NCI-H345 treated with DMSO at 0.1 percent for 48 hours (cell line): ENCODE measurements around the gene ZNF324B.
"Not testable (repeated sequence)": the region's sequence is repeated elsewhere in the genome, so short reads cannot be mapped to it uniquely, and the experiment has no call there.

Experiments used
- DNase-seq: peaks from one replicate; lab custom pipeline; 2025; ENCODE audit not compliant: unreplicated experiment; lab: John Stamatoyannopoulos, UW

ZNF324B gene

GRCh38 chr19:58451358-58452101 lies at the start of gene ZNF324B:
Gene ZNF324B (plus strand): TSS chr19:58451622. CDS start chr19:58453702, 2,080 bp downstream.
- peak; percentile 84 for DNase-seq

GRCh38 chr19:58401840-58402421 lies 49.5 kb upstream of the ZNF324B start:
- DNase-seq, result no peak

- not testable (repeated sequence) for DNase-seq
Measured at GRCh38 chr19:58403920-58404478, 47.4 kb upstream of the ZNF324B start.

- no peak for DNase-seq
Measured at GRCh38 chr19:58406818-58407657, 44.4 kb upstream of the ZNF324B start.

GRCh38 chr19:58407658-58408151 lies 43.7 kb upstream of the ZNF324B start:
- no peak for DNase-seq

GRCh38 chr19:58408152-58409009 lies 43.0 kb upstream of the ZNF324B start, which contains the start of gene ZNF584:
Gene ZNF584 (plus strand): TSS chr19:58408649. CDS start chr19:58409148, 499 bp downstream.
- DNase-seq, result peak; percentile 70

GRCh38 chr19:58409010-58409790 lies 42.2 kb upstream of the ZNF324B start:
- peak; percentile 1 for DNase-seq

GRCh38 chr19:58416604-58417003 lies 34.8 kb upstream of the ZNF324B start:
- DNase-seq, result no peak

- DNase-seq, result no peak
Measured at GRCh38 chr19:58417071-58417470, 34.4 kb upstream of the ZNF324B start.

- no peak for DNase-seq
Measured at GRCh38 chr19:58428617-58429016, 22.8 kb upstream of the ZNF324B start.

GRCh38 chr19:58429745-58430144 lies 21.7 kb upstream of the ZNF324B start:
- DNase-seq, result no peak

GRCh38 chr19:58434217-58434616 lies 17.2 kb upstream of the ZNF324B start:
- no peak for DNase-seq

- DNase-seq, result no peak
Measured at GRCh38 chr19:58439576-58440554, 11.6 kb upstream of the ZNF324B start, which contains the start of gene ZNF132. Gene ZNF132 (minus strand): TSS chr19:58440153. CDS start chr19:58439821, 332 bp downstream.

- DNase-seq, result no peak
Measured at GRCh38 chr19:58440556-58440955, 10.9 kb upstream of the ZNF324B start.

- not testable (repeated sequence) for DNase-seq
Measured at GRCh38 chr19:58442986-58443385, 8.4 kb upstream of the ZNF324B start.

GRCh38 chr19:58448860-58449259 lies 2.6 kb upstream of the ZNF324B start:
- DNase-seq, result not testable (repeated sequence)

GRCh38 chr19:58449980-58450379 lies 1.4 kb upstream of the ZNF324B start:
- DNase-seq, result not testable (repeated sequence)

- peak; percentile 51 for DNase-seq
Measured at GRCh38 chr19:58450856-58451357, 515 bp upstream of the ZNF324B start.
